OCI-LY7 (cell line): Measurements from ENCODE around the gene AFF2. TPM values are rescaled to one million over a fixed set of nuclear protein-coding genes. Genes with fewer than 3 reads are reported as not detected.

Experiments
- BruUV-seq: library from RNA; stranded (reverse); fragments of 400-500 nt; replicated peaks from 2 replicates; lab custom pipeline; 2021; lab: Mats Ljungman, UMichigan
- CTCF ChIA-PET: fragments of 300-600 bp; sonication (Branson Sonifier 250); formaldehyde crosslinking; loops from one replicate; lab custom pipeline; 2022; ENCODE audit warnings: antibody characterized with exemption; ENCODE audit not compliant: unreplicated experiment; lab: Charles Lee
- POLR2A ChIA-PET: fragments of 300-600 bp; sonication (Branson Sonifier 250); formaldehyde crosslinking; loops from one replicate; lab custom pipeline; 2022; ENCODE audit warnings: antibody characterized with exemption; lab: Charles Lee
- DNase-seq: peaks from one replicate; pipeline ENCODE4 v3.0.0-alpha.2; 2015; ENCODE audit warnings: low spot score
- H2AFZ ChIP-seq: fragments of 200-600 bp; sonication (generic), shearing (Covaris generic); 2 replicates; pipeline ENCODE4 v1.6.1; 2014; ENCODE audit warnings: mild to moderate bottlenecking, antibody characterized with exemption, low read length, moderate library complexity
- H3K27ac ChIP-seq: fragments of 200-600 bp; sonication (generic); 2 replicates; pipeline ENCODE4 v1.5.1; 2014; ENCODE audit warnings: mixed run types, low read depth, mild to moderate bottlenecking, moderate library complexity, low read length, inconsistent platforms; ENCODE audit not compliant: poor library complexity, severe bottlenecking
- H3K36me3 ChIP-seq: fragments of 200-600 bp; sonication (generic); 2 replicates; pipeline ENCODE4 v1.6.1; 2014; ENCODE audit warnings: mild to moderate bottlenecking, antibody characterized with exemption, low read length, moderate library complexity, mixed read lengths; ENCODE audit not compliant: insufficient read depth
- H3K4me1 ChIP-seq: fragments of 200-600 bp; sonication (generic); 2 replicates; pipeline ENCODE4 v1.5.1; 2014; ENCODE audit warnings: mild to moderate bottlenecking, low read length; ENCODE audit not compliant: insufficient read depth, poor library complexity, severe bottlenecking
- H3K4me2 ChIP-seq: fragments of 200-600 bp; sonication (generic); 2 replicates; pipeline ENCODE4 v1.6.1; 2014; ENCODE audit warnings: mild to moderate bottlenecking, low read length
- H3K4me3 ChIP-seq: fragments of 200-600 bp; sonication (generic); 2 replicates; pipeline ENCODE4 v1.5.1; 2014; ENCODE audit warnings: mild to moderate bottlenecking, low read depth, low read length; ENCODE audit not compliant: poor library complexity, severe bottlenecking
- H3K79me2 ChIP-seq: fragments of 200-600 bp; sonication (generic); 2 replicates; pipeline ENCODE4 v1.6.1; 2016; ENCODE audit warnings: low read depth, mild to moderate bottlenecking, low read length, moderate library complexity, mixed read lengths; ENCODE audit not compliant: insufficient read depth
- H3K9me2 ChIP-seq: fragments of 200-600 bp; sonication (generic); 2 replicates; pipeline ENCODE4 v1.6.1; 2016; ENCODE audit warnings: mild to moderate bottlenecking, low read length, mixed read lengths; ENCODE audit not compliant: insufficient read depth
- H3K9me3 ChIP-seq: fragments of 200-600 bp; sonication (generic); 2 replicates; pipeline ENCODE4 v1.6.1; 2014; ENCODE audit warnings: mild to moderate bottlenecking, mixed run types, low read length, mixed read lengths
- H4K20me1 ChIP-seq: fragments of 200-600 bp; sonication (generic); 2 replicates; pipeline ENCODE4 v1.6.1; 2014; ENCODE audit warnings: mild to moderate bottlenecking, antibody characterized with exemption, low read length, moderate library complexity, mixed read lengths; ENCODE audit not compliant: insufficient read depth
- CTCF ChIP-seq: fragments of 200-600 bp; sonication (generic); conservative IDR thresholded peaks from 2 replicates; pipeline ENCODE4 v1.5.1; 2014; ENCODE audit warnings: mild to moderate bottlenecking, antibody characterized with exemption, low read length, moderate library complexity, mixed read lengths
- EZH2phosphoT487 ChIP-seq: fragments of 200-600 bp; sonication (generic); IDR thresholded peaks from 2 replicates; pipeline ENCODE4 v1.6.1; 2018; ENCODE audit warnings: low read depth, borderline replicate concordance, mild to moderate bottlenecking, mixed run types, antibody characterized with exemption, low read length, moderate library complexity, mixed read lengths
- intact Hi-C: fragments of 100-400 bp; cut with micrococcal nuclease; formaldehyde crosslinking; loops from one replicate; pipeline ENCODE4 v1.10.0; 2022; ENCODE audit not compliant: unreplicated experiment
- total RNA-seq, 2 experiments: library from RNA; depleted of rRNA in 1 of 2; stranded (reverse); fragments of >200 nt in 1 of 2; shearing (Covaris generic) in 1 of 2; gene quantifications; 2 replicates each; pipeline ENCODE4 v1.2.3, GENCODE V29; 2014 to 2022

AFF2 gene
- total RNA-seq, 2 experiments from 2014 or later = 102 to 106 TPM

- no peak for DNase-seq
- H3K4me2 ChIP-seq = no peak overlapping the region
- intact Hi-C loops = no loop called here
- H3K79me2 ChIP-seq = no peaks in the 10 kb centered on the region
- CTCF ChIA-PET = no interaction called here
- no peak overlapping the region for H2AFZ ChIP-seq
- H3K36me3 ChIP-seq = peaks cover 32% of the 10 kb centered on the region
- BruUV-seq = no TSS peak
- TF ChIP-seq CTCF = no peak
- no peak for TF ChIP-seq EZH2phosphoT487
- POLR2A ChIA-PET = no interaction called here
- H3K9me2 ChIP-seq = no peaks in the 10 kb centered on the region
- H3K27ac ChIP-seq = no peak overlapping the region
- no peaks in the 10 kb centered on the region for H3K4me1 ChIP-seq
- H3K9me3 ChIP-seq = no peaks in the 10 kb centered on the region
- no peaks in the 10 kb centered on the region for H4K20me1 ChIP-seq
- H3K4me3 ChIP-seq = no peak overlapping the region
Measured at GRCh38 chrX:148909758-148910157, 409.3 kb downstream of the AFF2 start.

DNA sequence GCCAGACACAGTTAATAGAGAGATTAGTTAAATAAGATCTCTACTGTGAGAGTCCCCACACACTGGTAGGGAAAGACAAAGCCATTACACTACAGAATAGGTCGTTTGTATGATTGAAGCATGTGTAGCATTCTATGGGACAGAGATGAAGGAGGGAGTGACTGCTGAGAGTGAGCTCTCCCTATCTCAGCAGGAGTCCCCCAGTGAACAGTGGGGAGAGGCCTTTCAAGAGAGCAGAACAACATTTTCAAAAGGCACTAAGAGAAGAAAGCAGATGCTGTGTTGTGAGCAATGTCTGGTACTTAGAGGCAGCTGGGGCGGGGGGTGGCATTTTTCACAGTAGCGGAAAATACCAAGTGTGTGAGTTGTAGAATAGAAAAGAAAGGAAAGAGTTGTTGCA, 413.6 kb downstream of the AFF2 start:
- peaks cover 3% of the 10 kb centered on the region; the same call in 1 of the 2 replicates for H3K36me3 ChIP-seq
- H3K79me2 ChIP-seq = no peaks in the 10 kb centered on the region
- TF ChIP-seq EZH2phosphoT487 (no peak), CTCF (no peak)
- H2AFZ ChIP-seq = no peak overlapping the region
- no peaks in the 10 kb centered on the region for H3K9me3 ChIP-seq
- DNase-seq = no peak
- intact Hi-C loops = no loop called here
- no TSS peak for BruUV-seq
- CTCF ChIA-PET = no interaction called here
- no peak overlapping the region for H3K27ac ChIP-seq
- H3K4me2 ChIP-seq = no peak overlapping the region
- no peaks in the 10 kb centered on the region for H3K4me1 ChIP-seq
- H3K9me2 ChIP-seq = no peaks in the 10 kb centered on the region
- H4K20me1 ChIP-seq = no peaks in the 10 kb centered on the region
- H3K4me3 ChIP-seq = no peak overlapping the region
- POLR2A ChIA-PET = interaction anchor here (1.5 kb wide), 2 partner anchors 10 kb away, joined by 3 to 7 read pairs; no protein-coding TSS in a partner anchor

DNA sequence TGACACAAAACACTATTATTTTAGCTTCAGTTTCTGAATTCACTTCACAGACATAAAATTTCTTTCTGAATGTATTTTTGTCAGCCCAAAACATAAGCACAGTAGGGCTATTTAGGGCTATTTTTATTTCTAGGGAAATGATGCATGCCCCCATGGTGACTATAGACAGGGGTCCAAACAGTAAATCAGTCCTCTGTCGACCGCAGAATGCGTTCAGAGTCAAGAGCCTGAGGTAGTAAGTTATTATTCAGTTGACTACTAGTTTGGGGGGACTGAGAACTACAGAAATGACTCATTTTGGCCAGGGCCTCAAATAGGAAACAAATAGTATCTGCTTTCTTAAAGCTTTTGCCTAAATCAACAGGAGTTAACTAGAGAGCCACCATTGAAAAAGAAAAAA, 414.4 kb downstream of the AFF2 start:
- H2AFZ ChIP-seq = no peak overlapping the region
- no peak overlapping the region for H3K27ac ChIP-seq
- no peak overlapping the region for H3K4me3 ChIP-seq
- H3K4me1 ChIP-seq = no peaks in the 10 kb centered on the region
- CTCF ChIA-PET = no interaction called here
- TF ChIP-seq CTCF (no peak), EZH2phosphoT487 (no peak)
- H3K36me3 ChIP-seq = no peaks in the 10 kb centered on the region; the same call in 1 of the 2 replicates
- H4K20me1 ChIP-seq = no peaks in the 10 kb centered on the region
- no peaks in the 10 kb centered on the region for H3K9me3 ChIP-seq
- no TSS peak for BruUV-seq
- H3K4me2 ChIP-seq = no peak overlapping the region
- no peaks in the 10 kb centered on the region for H3K79me2 ChIP-seq
- intact Hi-C loops = no loop called here
- no peaks in the 10 kb centered on the region for H3K9me2 ChIP-seq
- no peak for DNase-seq
- POLR2A ChIA-PET = interaction anchor here (1.5 kb wide), 1 partner anchor 9 kb away, joined by 3 read pairs; no protein-coding TSS in a partner anchor
